GM06990 (cell line): ENCODE measurements around the gene ACSBG1.

Experiments
- DNase-seq: peaks from one replicate; pipeline ENCODE4 v3.0.0-alpha.2; 2011; ENCODE audit not compliant: insufficient read length; ENCODE audit errors: extremely low read depth
- H3K27me3 ChIP-seq: replicated peaks from 2 replicates; pipeline ENCODE4 v1.6.0; 2011; ENCODE audit warnings: low read length; ENCODE audit not compliant: control insufficient read depth, insufficient read depth
- H3K36me3 ChIP-seq: 2 replicates; pipeline ENCODE4 v1.5.1; 2011; ENCODE audit warnings: low read length; ENCODE audit not compliant: control insufficient read depth, insufficient read depth
- H3K4me3 ChIP-seq: replicated peaks from 2 replicates; pipeline ENCODE4 v1.5.1; 2011; ENCODE audit warnings: low read depth, mild to moderate bottlenecking, control low read depth, low read length
- CTCF ChIP-seq: IDR thresholded peaks from 2 replicates; pipeline ENCODE4 v1.5.1; 2011; ENCODE audit warnings: low read length, control low read depth, mild to moderate bottlenecking, inconsistent platforms; ENCODE audit not compliant: insufficient read depth, poor library complexity, severe bottlenecking

Gene ACSBG1

GRCh38 chr15:78264304-78265136 is 30.2 kb upstream of the ACSBG1 start, which contains the start of gene DNAJA4:
DNAJA4 (plus strand) TSS chr15:78264562; CDS start chr15:78264764, 202 bp downstream.
- peak within 1 kb of the TSS; percentile 59 for H3K4me3 ChIP-seq
- DNase-seq: peak; percentile 57

GRCh38 chr15:78263907-78264303 is 29.5 kb upstream of the ACSBG1 start:
- Histone ChIP-seq H3K4me3 (peak overlapping the region; percentile 34; the same call in 1 of the 2 replicates), H3K27me3 (no peaks in the 10 kb centered on the region), H3K36me3 (no peaks in the 10 kb centered on the region)
- TF ChIP-seq CTCF: no peak
- no peak for DNase-seq

More at GRCh38 chr15:78264304-78265136, 30.2 kb upstream of the ACSBG1 start, which contains the start of gene DNAJA4:
- no peaks in the 10 kb centered on the region for H3K27me3 ChIP-seq
- no peaks in the 10 kb centered on the region for H3K36me3 ChIP-seq
- TF ChIP-seq CTCF: no peak

GRCh38 chr15:78263351-78263781 is 29.0 kb upstream of the ACSBG1 start:
- no peaks in the 10 kb centered on the region for H3K27me3 ChIP-seq
- H3K36me3 ChIP-seq: no peaks in the 10 kb centered on the region
- no peak for TF ChIP-seq CTCF
- DNase-seq: no peak
- no peak overlapping the region for H3K4me3 ChIP-seq

- TF ChIP-seq CTCF: no peak
- no peak for DNase-seq
Measured at GRCh38 chr15:78261062-78261461, 26.7 kb upstream of the ACSBG1 start.

GRCh38 chr15:78260489-78260888 is 26.1 kb upstream of the ACSBG1 start:
- no peak overlapping the region for H3K4me3 ChIP-seq
- no peaks in the 10 kb centered on the region for H3K27me3 ChIP-seq
- no peaks in the 10 kb centered on the region for H3K36me3 ChIP-seq
- TF ChIP-seq CTCF: no peak
- DNase-seq: no peak

More at GRCh38 chr15:78261062-78261461, 26.7 kb upstream of the ACSBG1 start:
- Histone ChIP-seq H3K27me3 (no peaks in the 10 kb centered on the region), H3K36me3 (no peaks in the 10 kb centered on the region), H3K4me3 (no peak overlapping the region)
